GM18511 (cell line): Measurements from ENCODE around the gene ABI3.
"Not testable (repeated sequence)": the region's sequence is repeated elsewhere in the genome, so short reads cannot be mapped to it uniquely, and the experiment has no call there.

ENCODE experiments used
- ATAC-seq: cut with Tn5 transposase; IDR thresholded peaks from one replicate; pipeline ENCODE4 v1.9.1; 2021; ENCODE audit warnings: mild to moderate bottlenecking, moderate library complexity; ENCODE audit not compliant: unreplicated experiment

ABI3 gene, protein sequence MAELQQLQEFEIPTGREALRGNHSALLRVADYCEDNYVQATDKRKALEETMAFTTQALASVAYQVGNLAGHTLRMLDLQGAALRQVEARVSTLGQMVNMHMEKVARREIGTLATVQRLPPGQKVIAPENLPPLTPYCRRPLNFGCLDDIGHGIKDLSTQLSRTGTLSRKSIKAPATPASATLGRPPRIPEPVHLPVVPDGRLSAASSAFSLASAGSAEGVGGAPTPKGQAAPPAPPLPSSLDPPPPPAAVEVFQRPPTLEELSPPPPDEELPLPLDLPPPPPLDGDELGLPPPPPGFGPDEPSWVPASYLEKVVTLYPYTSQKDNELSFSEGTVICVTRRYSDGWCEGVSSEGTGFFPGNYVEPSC

GRCh38 chr17:49210158-49211029 is at the start of gene ABI3, which contains the start of gene GNGT2:
Gene ABI3 (plus strand): TSS chr17:49210707. CDS start chr17:49210725, 18 bp downstream.
Gene GNGT2 (minus strand): TSS chr17:49210574. CDS start chr17:49207422, 3,152 bp downstream.
- ATAC-seq: peak; percentile 88

DNA sequence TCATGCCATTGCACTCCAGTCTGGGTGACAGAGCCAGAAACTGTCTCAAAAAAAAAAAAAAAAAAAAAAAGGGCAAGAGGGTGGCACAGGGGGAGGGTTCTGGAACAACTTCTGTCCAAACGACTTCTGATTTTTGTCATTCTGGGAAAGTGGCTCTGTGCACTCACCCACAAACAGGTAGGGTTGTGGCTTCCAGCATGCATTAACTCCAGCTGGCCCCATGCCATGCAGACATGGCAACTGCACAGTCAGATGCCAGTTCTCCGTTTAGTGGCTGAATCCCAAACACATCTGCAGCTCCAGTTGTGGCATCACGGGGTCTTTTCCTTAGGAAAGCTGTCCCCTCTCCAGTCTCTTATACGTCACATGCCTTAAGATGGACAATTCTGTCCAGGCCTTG is 47.6 kb upstream of the ABI3 start:
- no peak for ATAC-seq

- no peak for ATAC-seq
These were observed 45.4 kb upstream of the ABI3 start for GRCh38 chr17:49165143-49165542.

DNA sequence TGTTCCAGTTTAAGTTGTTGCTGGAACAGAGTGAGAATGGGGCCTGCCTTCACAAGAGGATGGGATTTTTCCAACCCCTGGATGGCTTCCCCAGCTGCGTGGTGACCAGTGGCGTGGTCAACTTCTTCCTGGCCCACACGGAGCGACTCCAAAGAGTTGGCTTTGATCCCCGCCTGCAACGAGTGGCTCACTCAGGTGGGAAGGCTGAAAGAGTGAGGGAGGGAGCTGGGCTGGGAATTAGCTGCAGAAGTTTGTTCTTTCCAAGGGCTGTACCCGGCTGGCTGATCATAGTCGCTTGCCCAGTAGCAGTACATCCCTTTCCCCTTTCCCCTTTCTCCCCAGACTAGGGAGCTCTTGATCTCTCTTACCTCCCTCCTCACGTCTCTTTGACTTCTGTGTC is 41.8 kb upstream of the ABI3 start:
- ATAC-seq: no peak

- no peak for ATAC-seq
These were observed 40.3 kb upstream of the ABI3 start for GRCh38 chr17:49170216-49170615.

- not testable (repeated sequence) for ATAC-seq
These were observed 39.8 kb upstream of the ABI3 start for GRCh38 chr17:49170711-49171110.

- ATAC-seq: not testable (repeated sequence)
These were observed 34.5 kb upstream of the ABI3 start for GRCh38 chr17:49175978-49176377.

- no peak for ATAC-seq
These were observed 30.2 kb upstream of the ABI3 start for GRCh38 chr17:49180303-49180702.

GRCh38 chr17:49180998-49181635 is 29.4 kb upstream of the ABI3 start:
- ATAC-seq: no peak

GRCh38 chr17:49183341-49183740 is 27.2 kb upstream of the ABI3 start:
- ATAC-seq: no peak

DNA sequence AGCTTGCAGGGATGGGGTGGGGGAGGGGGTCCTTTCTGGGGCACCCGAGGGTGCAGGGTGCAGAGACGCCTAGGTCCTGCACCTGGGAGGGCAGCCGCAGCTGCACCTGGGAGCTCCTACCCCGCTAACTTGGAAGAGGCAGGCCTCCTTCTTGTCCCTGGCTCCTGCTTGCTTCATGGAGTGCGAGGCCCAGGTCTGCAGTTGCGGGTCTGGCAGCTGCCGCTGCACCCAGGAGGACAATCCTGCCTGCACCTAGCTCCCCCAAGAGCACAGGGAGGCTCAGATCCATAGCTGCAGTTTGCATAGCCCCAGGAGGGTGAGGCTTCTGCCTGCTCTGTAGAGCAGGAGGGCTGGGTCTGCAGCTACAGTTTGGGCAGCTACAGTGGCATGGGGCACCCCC is 26.7 kb upstream of the ABI3 start:
- no peak for ATAC-seq

DNA sequence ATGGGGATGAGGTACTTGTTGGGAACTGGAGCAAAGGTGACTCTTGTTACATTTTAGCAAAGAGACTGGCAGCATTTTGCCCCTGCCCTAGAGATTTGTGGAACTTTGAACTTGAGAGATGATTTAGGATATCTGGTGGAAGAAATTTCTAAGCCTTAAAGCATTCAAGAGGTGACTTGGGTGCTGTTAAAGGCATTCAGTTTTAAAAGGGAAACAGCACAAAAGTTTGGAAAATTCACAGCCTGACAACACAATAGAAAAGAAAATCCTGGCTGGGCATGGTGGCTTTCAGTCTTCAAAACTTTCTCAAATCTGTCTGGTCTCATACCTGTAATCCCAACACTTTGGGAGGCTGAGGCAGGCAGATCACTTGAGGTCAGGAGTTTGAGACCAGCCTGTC is 26.0 kb upstream of the ABI3 start:
- not testable (repeated sequence) for ATAC-seq

GRCh38 chr17:49185381-49185780 is 25.1 kb upstream of the ABI3 start:
- ATAC-seq: not testable (repeated sequence)

DNA sequence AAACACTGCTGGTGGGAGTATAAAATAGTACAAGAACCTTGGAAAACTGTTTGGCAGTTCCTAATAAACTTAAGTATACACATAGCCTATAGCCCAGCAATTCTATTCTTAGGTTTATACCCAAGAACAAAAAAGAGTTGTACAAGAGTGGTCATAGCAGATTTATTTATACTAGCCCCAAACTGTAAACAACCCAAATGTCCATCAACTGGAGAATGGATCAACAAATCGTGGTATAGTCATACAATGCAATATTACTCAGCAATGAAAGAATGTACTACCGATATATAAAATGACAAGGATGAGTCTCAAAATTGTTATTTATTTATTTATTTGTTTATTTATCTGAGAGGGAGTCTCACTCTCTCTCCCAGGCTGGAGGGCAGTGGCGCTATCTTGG is 23.2 kb upstream of the ABI3 start:
- no peak for ATAC-seq

- no peak for ATAC-seq
These were observed 19.6 kb upstream of the ABI3 start for GRCh38 chr17:49190932-49191331.

DNA sequence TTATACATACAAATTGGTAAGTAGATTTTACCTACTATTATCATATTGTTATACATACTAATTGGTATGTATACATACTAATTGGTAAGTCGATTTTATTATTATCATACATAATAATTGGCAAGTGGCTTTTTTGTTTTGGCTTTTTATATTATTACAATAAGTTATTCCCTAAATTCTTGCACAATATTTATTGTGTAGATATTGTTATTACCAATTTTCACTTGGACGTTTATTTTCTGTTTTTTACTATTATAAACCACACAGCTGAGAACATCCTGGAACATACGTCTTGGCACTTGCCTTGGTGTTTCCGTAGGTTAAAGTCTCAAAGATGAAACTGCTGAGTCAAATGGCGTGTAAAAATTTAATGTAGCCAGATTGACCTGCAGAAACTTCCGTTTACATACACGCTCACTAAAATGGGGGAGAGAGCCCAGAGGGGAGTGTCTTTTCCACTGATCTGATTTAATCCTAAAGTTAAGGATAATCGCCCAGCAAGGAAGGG is 19.0 kb upstream of the ABI3 start:
- peak; percentile 0 for ATAC-seq

- ATAC-seq: peak; percentile 65
These were observed 18.4 kb upstream of the ABI3 start for GRCh38 chr17:49191917-49192741.

- ATAC-seq: no peak
These were observed 16.8 kb upstream of the ABI3 start for GRCh38 chr17:49193513-49194296.

DNA sequence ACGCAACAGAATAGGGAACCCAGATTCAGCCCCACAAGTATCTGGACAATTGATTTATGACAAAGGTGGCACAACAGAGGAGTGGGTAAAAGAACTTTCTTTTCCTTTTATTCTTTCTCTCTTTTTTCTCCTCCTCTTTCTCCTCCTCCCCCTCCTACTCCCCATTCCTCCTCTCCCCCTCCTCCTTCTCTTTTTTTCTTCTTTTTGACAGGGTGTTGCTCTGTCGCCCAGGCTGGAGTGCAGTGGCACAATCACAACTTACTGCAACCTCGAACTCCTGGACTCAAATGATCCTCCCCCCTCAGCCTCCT is 16.3 kb upstream of the ABI3 start:
- ATAC-seq: no peak

DNA sequence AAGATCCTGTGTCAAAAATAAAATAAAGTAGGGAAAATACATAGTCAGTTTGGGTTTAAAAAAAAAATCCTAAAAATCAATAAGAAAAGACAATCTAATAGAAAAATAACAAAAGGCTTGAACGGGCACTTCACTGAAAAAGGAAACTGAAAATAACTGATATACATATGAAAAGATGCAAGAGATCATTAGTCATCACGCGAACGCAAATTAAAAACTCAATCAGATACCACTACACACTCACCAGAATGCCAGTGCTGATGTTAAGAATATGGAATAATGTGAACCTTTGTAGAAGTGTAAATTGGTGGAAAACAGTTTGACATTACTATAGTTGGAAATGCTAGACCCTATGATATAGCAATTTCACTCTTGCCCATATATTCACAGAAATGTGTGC is 14.8 kb upstream of the ABI3 start:
- ATAC-seq: no peak
